ENCODE data around the gene EP400. TPM values are rescaled to one million over a fixed set of nuclear protein-coding genes. Genes with fewer than 3 reads are reported as not detected.
A peak's percentile ranks its signal among the peaks of the same experiment; 100 is the strongest.

Gene EP400, protein sequence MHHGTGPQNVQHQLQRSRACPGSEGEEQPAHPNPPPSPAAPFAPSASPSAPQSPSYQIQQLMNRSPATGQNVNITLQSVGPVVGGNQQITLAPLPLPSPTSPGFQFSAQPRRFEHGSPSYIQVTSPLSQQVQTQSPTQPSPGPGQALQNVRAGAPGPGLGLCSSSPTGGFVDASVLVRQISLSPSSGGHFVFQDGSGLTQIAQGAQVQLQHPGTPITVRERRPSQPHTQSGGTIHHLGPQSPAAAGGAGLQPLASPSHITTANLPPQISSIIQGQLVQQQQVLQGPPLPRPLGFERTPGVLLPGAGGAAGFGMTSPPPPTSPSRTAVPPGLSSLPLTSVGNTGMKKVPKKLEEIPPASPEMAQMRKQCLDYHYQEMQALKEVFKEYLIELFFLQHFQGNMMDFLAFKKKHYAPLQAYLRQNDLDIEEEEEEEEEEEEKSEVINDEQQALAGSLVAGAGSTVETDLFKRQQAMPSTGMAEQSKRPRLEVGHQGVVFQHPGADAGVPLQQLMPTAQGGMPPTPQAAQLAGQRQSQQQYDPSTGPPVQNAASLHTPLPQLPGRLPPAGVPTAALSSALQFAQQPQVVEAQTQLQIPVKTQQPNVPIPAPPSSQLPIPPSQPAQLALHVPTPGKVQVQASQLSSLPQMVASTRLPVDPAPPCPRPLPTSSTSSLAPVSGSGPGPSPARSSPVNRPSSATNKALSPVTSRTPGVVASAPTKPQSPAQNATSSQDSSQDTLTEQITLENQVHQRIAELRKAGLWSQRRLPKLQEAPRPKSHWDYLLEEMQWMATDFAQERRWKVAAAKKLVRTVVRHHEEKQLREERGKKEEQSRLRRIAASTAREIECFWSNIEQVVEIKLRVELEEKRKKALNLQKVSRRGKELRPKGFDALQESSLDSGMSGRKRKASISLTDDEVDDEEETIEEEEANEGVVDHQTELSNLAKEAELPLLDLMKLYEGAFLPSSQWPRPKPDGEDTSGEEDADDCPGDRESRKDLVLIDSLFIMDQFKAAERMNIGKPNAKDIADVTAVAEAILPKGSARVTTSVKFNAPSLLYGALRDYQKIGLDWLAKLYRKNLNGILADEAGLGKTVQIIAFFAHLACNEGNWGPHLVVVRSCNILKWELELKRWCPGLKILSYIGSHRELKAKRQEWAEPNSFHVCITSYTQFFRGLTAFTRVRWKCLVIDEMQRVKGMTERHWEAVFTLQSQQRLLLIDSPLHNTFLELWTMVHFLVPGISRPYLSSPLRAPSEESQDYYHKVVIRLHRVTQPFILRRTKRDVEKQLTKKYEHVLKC (N-terminal part only)
- total RNA-seq (2014; rRNA removed; shearing (Covaris generic)): 16.3 and 18.1 TPM in 2 replicates

DNA sequence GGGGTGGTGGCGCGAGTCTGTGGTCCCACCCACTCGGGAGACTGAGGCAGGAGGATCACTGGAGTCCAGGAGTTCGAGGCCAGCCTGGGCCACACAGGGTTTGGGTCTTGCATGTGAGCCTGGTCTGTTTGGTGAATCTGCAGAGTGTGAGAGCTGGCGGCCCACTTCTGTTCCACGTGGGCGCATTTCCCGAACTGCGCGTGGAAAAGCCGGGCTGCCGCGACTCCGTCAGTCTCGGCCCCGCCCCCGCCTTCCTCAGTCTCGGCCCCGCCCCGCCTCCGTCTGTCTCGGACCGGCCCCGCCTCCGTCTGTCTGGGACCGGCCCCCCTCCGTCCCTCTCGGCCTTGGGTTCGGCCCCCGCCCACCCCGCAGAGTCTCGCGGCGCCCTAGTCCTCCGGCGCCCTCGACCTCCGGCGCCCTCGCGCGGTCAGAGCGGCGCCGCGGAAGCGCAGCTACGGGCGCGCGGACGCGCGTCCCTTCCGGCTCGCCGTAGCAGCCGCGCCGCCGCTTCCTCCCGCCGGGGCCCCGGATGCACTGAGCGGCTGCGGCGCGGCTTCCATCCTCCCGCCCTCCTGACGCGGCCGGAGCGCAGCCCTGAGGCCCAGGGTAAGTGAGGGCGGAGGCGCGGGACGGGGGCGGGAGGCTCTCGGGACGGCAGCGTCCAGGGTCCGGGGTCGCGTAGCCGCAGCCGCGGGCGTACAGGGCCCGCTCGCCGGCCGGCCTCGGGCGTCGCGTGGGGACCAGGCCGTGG lies at the start of gene EP400:
Gene EP400, plus strand, starts transcription at position 512 of the 751 bp plus-strand sequence. CDS start 10,678 bp downstream, outside the sequence.

GRCh38 chr12:131928711-131929580 lies 20.8 kb upstream of the EP400 start, which contains the start of gene PUS1:
Gene PUS1, plus strand, starts transcription at chr12:131929276. Its CDS starts 447 bp downstream, at chr12:131929723.

Small RNAs within 50 kb of the gene (small RNA-seq; reads per million reads assigned to genes)
- gene AC131009.3 (not detected), gene AC137590.2 (not detected), gene SNORA49 (9.3 reads per million, percentile 88 among the genes with 10 or more reads in this experiment)

Other genes with a start within 250 kb of the EP400 start
- 63.0 and 70.7 TPM in 2 replicates for gene SFSWAP, start 238.9 kb upstream of the EP400 start, total RNA-seq (2014; rRNA removed; shearing (Covaris generic))
- gene MMP17, start 121.5 kb upstream of the EP400 start, total RNA-seq (2014; rRNA removed; shearing (Covaris generic)): 25.7 and 26.2 TPM in 2 replicates
- gene ULK1, start 55.3 kb upstream of the EP400 start, total RNA-seq (2014; rRNA removed; shearing (Covaris generic)): 5.7 and 7.2 TPM in 2 replicates
- gene PUS1, start 20.7 kb upstream of the EP400 start, total RNA-seq (2014; rRNA removed; shearing (Covaris generic)): 40.1 and 44.0 TPM in 2 replicates
- 17.4 and 21.3 TPM in 2 replicates for gene DDX51, start 194.4 kb downstream of the EP400 start, total RNA-seq (2014; rRNA removed; shearing (Covaris generic))
- 23.2 and 28.6 TPM in 2 replicates for gene NOC4L, start 194.5 kb downstream of the EP400 start, total RNA-seq (2014; rRNA removed; shearing (Covaris generic))